Measurements from ENCODE around the gene ELMO1. TPM values are rescaled to one million over a fixed set of nuclear protein-coding genes. Genes with fewer than 3 reads are reported as not detected.

ELMO1 gene
- total and polyA plus RNA-seq, 2 donors from 2014 or later: 6.0 to 35.4 TPM

DNA sequence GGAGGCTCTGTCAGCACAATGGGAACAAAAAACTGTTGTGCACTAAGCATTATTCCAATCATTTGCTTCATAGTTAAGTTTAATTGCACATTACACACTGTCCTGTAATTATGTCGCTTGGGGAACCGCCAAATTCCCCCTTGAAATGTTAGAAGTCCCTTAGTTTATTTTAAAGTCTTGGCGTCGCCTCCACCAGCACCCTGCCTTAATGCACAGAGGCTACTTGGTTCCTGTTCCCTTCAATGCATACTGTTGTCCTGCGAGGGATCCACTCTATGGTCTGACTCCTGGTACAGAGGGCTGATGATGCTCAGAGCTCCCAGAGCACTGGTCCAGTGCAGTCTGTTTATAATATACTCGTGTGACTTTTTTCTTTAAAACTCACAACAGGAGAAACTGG lies 330.7 kb downstream of the ELMO1 start:
- TF ChIP-seq CTCF (IDR thresholded peaks at IDR 0.05; ENCODE audit: borderline replicate concordance, extremely low read depth, insufficient read depth): no peak
- Histone ChIP-seq H3K27ac (ENCODE audit: low read depth in 2 of 2, low read length in 2 of 2) (no peak overlapping the region), H3K4me1 (ENCODE audit: control insufficient read depth in 2 of 3, insufficient read depth in 2 of 3, low read depth in 1 of 3, low read length in 3 of 3) (no peaks in the 10 kb centered on the region), H3K9me3 (ENCODE audit: control insufficient read depth in 2 of 3, insufficient read depth in 1 of 3, low read length in 3 of 3) (no peaks in the 10 kb centered on the region), H3K27me3 (ENCODE audit: control insufficient read depth, insufficient read depth, low read length) (no peaks in the 10 kb centered on the region), H3K4me3 (ENCODE audit: low read length in 3 of 3) (no peak overlapping the region), H3K36me3 (ENCODE audit: control insufficient read depth in 2 of 3, insufficient read depth in 3 of 3, low read length in 3 of 3) (no peaks in the 10 kb centered on the region), H3K9ac (ENCODE audit: low read length in 3 of 3) (no peak overlapping the region)
- intact Hi-C loops (cut with DNase I): no loop called here
- FAIRE-seq (no peak), DNase-seq (no peak)

- DNase-seq (no peak), FAIRE-seq (no peak)
- Histone ChIP-seq H3K9me3 (ENCODE audit: control insufficient read depth in 2 of 3, insufficient read depth in 1 of 3, low read length in 3 of 3) (no peaks in the 10 kb centered on the region), H3K9ac (ENCODE audit: low read length in 3 of 3) (no peak overlapping the region), H3K27ac (ENCODE audit: low read depth in 2 of 2, low read length in 2 of 2) (no peak overlapping the region), H3K4me3 (ENCODE audit: low read length in 3 of 3) (no peak overlapping the region), H3K27me3 (ENCODE audit: control insufficient read depth, insufficient read depth, low read length) (no peaks in the 10 kb centered on the region), H3K4me1 (ENCODE audit: control insufficient read depth in 2 of 3, insufficient read depth in 2 of 3, low read depth in 1 of 3, low read length in 3 of 3) (no peaks in the 10 kb centered on the region), H3K36me3 (ENCODE audit: control insufficient read depth in 2 of 3, insufficient read depth in 3 of 3, low read length in 3 of 3) (no peaks in the 10 kb centered on the region)
- intact Hi-C loops (cut with DNase I): no loop called here
- no peak for TF ChIP-seq CTCF (IDR thresholded peaks at IDR 0.05; ENCODE audit: borderline replicate concordance, extremely low read depth, insufficient read depth)
These were observed 331.4 kb downstream of the ELMO1 start for GRCh38 chr7:37117292-37117691.

DNA sequence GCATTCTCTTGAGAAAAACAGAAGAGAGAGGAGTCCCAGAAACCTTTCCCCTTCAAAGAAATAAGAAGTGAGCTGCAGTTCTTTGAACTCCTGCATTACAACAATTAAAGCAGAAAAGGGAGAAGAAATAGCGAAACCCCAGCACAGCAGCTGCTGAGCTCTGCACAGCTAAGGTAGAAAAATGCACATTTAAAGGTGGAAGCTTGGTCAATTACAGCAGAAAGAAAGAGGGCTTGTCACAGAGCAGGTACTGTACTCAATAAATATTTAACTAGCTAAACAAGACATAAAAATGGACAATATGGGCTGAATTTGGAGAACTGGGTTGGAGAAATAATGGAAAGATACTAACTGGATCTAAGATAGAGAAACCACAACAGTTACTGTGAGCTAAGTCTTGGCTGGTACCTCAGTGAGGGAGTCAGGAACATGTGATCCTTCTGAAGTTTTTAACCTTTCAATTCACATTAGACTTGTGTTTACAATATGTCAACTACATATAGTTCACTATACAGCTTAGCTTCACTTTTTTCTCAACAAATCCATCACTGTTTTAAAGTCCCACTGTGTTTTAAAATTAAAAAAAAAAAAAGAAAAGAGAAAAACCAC lies 332.5 kb downstream of the ELMO1 start:
- no peaks in the 10 kb centered on the region for H3K9me3 ChIP-seq (ENCODE audit: control insufficient read depth in 2 of 3, insufficient read depth in 1 of 3, low read length in 3 of 3)
- no peak for TF ChIP-seq CTCF (IDR thresholded peaks at IDR 0.05; ENCODE audit: borderline replicate concordance, extremely low read depth, insufficient read depth)
- no peak overlapping the region for H3K27ac ChIP-seq (ENCODE audit: low read depth in 2 of 2, low read length in 2 of 2)
- FAIRE-seq (no peak), DNase-seq (no peak)
- no peaks in the 10 kb centered on the region for H3K36me3 ChIP-seq (ENCODE audit: control insufficient read depth in 2 of 3, insufficient read depth in 3 of 3, low read length in 3 of 3)
- H3K4me1 ChIP-seq (ENCODE audit: control insufficient read depth in 2 of 3, insufficient read depth in 2 of 3, low read depth in 1 of 3, low read length in 3 of 3): no peaks in the 10 kb centered on the region
- intact Hi-C loops (cut with DNase I): no loop called here
- no peak overlapping the region for H3K9ac ChIP-seq (ENCODE audit: low read length in 3 of 3)
- H3K4me3 ChIP-seq (ENCODE audit: low read length in 3 of 3): no peak overlapping the region
- no peaks in the 10 kb centered on the region for H3K27me3 ChIP-seq (ENCODE audit: control insufficient read depth, insufficient read depth, low read length)

Measured in kidney (tissue), 14 donors.